Left forelimb (tissue), 1 donor: ENCODE data around the gene WASF2.
"Not testable (repeated sequence)": the region's sequence is repeated elsewhere in the genome, so short reads cannot be mapped to it uniquely, and the experiment has no call there.

ENCODE experiments used
- DNase-seq: peaks from one replicate; pipeline ENCODE4 v3.0.0-alpha.2; 2018; ENCODE audit warnings: low spot score

Gene WASF2

DNA sequence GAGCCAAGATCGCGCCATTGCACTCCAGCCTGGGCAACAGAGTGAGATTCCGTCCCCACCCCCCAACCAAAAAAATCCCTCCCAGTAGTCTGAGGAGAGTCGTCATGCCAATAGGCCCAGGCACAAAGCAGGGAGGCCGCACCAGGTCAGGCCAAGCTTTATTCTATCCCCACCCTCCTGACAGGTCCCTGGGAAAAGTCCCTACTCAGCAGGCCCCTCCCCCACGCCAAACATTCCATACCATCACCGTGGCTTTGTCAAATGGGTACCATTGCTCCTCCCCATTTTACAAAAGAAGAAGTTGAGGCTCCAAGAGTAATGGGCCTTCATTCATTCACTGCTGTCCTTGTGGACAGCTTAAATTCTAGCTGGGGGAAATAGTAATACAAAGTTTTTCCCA lies 92.2 kb downstream of the WASF2 start:
- DNase-seq: no peak

DNA sequence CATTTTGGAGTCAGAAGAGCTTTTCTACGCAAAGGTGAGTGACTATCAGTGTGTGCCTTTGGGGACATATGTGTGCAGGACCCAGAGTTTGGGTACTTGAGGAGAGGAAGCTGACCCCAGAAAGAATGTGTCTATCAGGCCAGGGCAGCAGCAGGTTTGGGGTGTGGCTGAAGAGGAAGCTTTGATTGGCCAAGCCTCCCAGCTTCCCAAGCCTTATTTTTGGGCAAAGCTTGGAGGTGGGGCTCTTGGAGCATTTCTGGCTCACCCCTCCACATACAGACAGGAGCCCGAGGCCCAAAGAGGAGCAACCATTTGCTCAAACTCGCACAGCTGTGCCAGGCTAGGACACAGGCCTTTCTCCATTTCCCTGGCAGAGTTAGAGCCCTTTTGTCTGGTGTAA lies 92.9 kb downstream of the WASF2 start:
- peak; percentile 52 for DNase-seq

DNA sequence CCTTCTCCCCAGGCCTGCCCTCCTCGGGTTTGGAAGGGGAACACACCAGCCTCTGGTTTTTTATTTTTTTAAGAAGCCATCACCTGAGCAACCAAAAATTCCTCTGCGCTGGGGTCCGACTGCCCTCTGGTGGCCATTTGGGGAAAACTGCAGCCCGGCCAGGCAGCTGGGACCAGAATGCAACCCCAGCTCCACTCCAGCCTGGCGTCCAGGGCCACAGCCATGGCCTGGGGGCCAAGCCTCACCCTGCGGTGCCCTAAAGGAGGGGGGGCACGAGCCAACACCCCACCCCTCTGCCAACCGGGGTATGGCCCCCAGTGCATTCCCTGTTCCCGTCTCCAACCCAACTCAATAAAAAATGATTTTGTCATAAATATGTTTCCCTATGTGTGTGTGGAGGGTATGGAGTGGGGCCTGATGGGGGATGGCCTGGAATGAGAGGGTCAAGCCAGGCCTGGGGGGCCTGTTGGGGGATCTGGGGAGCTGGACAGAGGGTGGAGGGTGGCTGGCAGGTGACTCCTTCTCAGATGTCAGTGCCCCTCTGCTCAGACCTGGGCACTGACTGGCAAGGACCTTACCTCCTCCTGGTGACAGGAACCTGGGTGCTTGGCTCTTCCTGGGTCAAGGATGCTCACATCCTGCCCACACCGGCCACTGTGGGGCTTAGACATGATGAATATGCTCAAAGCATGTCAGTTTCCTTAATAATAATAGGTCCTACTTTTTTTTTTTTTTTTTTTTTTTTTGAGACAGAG lies 94.3 kb downstream of the WASF2 start:
- DNase-seq: peak; percentile 84

DNA sequence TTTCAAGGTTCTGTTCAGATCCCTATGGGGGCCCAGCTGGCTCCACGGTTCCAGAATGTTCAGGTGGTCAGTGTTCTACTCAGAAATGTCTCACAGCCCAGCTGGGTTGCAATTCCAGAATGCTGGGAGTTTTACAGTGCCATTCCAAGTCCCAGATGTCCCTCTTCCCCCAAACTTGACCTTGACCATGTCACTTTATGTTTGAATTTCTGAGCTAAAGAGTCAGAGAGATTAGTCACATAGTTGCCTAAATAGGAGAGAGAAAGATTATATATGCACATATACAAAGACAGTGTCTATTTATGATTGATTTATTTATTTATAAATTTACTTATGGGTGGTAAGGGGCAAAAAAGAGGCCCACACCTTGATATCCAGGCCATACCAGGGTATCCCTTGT lies 95.0 kb downstream of the WASF2 start:
- no peak for DNase-seq

DNA sequence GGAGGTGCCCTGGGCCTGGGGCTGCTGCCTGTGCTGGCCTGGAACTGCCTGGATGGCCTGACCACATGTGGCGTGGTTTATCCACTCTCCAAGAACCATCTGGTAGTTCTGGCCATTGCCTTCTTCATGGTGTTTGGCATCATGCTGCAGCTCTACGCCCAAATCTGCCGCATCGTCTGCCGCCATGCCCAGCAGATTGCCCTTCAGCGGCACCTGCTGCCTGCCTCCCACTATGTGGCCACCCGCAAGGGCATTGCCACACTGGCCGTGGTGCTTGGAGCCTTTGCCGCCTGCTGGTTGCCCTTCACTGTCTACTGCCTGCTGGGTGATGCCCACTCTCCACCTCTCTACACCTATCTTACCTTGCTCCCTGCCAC lies 95.7 kb downstream of the WASF2 start:
- no peak for DNase-seq

DNA sequence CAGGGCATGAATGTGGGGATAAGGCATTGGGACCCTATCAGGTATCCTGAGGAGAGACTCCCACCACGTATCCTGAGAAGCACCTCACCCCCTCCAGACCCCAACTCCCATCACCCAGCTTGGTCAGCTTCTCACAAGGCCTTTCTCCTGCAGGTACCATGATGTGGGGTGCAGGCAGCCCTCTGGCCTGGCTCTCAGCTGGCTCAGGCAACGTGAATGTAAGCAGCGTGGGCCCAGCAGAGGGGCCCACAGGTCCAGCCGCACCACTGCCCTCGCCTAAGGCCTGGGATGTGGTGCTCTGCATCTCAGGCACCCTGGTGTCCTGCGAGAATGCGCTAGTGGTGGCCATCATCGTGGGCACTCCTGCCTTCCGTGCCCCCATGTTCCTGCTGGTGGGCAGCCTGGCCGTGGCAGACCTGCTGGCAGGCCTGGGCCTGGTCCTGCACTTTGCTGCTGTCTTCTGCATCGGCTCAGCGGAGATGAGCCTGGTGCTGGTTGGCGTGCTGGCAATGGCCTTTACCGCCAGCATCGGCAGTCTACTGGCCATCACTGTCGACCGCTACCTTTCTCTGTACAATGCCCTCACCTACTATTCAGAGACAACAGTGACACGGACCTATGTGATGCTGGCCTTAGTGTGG lies 96.2 kb downstream of the WASF2 start:
- no peak for DNase-seq

DNA sequence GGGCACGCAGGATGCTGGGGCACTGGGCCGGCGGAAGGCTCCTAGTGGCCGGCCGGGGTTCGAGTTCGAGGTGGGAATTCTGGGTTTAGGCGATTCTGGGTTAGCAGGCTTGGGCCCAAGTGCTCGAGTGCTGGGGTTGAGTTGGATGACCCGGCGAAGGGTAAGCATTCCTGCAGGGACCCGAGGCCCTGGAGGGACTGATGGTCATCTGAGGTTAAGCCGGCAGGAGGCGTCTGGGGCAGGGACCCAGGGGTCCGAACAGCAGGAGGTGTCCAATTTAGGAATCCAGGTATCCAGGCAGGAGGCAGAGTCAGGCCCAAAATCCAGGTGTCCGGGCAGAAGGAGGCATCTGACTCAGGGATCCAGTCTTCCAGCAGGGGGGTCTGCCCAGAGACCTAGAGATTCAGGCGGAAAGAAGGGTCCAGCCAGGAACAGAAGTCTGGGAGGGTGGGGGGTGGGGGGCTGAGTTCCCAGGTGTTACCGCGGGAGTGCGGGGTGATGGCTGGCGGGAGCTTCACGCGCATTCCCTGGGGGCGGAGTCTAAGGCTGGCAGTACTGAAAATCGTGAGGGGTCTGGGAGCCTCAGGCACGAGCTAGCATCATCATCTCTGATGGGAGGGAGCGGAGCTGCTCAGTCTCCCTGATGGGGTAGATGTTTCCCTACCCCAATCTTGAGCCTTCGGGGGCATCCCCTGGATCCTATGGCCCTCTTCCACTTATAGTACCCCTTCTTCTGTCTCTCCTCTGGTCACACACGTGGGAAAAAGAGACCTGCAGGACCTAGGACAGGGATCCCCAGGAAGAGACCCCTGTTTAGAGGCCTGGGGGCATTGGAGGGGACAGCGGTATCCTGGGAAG lies 97.0 kb downstream of the WASF2 start:
- DNase-seq: no peak

DNA sequence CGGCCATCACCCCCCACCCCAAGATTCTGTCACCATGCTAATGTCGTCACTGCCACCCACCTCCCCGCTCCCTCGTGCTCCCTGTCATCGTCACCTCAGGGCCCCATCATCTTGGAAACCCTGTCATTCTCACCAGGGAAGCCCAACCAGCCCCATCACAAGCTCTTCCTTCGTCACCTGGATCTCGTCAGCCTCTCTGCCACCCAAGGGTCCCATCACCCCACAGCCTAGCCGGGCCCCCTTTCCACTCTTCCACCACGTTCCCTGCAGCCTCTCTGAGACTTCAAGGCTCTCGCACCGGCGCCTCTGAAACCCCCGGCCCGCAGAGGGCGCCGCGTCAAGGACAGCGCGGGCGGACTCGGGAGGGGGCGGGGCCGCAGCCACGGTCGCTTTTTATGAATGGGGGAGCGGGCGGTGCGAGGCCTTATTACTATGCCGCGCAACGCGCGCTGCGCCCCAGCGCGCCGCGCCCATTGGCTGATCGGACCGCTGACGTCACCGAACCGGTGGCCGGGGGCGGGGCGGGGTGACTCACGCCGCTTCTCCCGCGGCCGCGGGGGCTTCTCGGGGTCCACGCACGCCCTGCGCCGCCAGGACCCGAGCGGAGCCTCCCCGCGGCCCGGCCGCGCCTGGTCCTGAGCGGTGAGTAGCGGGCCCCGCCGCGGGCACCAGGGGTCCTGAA lies 97.7 kb downstream of the WASF2 start, which contains the start of gene GPR3:
TSS of gene GPR3 (plus strand) at position 527 of the 682 bp plus-strand sequence. CDS start 1,177 bp downstream, outside the sequence.
- peak; percentile 91 for DNase-seq

DNA sequence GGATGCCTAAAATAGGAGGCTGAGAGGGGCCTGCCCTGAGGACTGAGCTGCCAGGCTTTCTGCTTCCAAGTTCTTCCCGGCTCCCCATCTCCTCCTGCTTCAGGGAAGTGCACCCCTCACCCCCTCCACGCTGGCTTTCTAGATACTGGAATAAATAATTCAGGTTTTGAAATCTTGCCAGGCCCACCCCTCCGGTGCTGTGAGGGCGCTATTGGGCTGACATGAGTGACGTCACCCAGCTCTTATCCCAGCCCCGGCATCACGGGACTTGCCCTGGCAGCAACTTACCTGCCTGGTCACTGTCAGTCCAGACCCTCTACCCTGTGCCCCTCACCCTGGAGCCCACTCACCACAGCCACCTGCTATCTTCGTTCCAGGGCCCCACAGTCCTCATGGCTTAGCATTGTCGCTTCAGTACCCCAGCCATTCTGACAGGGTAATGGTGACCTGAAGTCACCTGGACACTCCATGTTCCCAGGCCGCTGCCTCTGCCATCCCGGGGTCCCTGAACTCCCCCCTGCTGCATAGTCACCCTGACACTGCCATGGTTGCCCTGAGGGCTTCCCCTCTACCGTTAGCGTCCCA lies 98.4 kb downstream of the WASF2 start:
- DNase-seq: no peak

DNA sequence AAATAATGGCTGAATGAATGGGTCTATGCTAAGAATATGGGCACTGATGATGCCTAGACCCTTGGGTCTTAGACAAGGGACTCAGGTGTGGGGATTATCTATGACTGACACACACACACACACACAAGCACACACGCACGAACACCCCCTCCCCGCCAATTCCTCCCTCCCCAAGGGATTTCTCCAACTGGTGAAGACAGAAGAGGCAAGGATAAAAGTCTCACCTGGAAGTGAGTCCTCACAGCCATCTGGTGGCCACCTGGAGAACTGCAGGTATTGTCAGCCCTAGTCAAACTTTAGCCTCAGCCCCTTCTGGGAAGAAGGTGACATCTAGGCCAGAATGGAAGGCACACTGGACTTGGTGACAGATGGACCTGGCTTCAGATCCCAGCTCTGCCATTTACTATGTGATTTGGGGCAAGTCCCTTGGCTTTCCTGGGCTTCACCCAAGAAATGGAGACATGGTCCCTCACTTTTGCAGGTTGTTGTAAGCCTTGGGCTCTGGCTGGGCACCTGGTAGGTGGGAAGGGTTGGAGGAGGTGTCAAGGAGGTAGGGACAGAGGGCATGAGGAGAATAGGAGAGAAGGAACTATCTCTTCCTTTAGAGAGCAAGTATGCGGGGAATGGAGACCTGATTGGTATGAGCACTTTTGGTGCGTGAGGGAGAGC lies 101.5 kb downstream of the WASF2 start:
- no peak for DNase-seq

DNA sequence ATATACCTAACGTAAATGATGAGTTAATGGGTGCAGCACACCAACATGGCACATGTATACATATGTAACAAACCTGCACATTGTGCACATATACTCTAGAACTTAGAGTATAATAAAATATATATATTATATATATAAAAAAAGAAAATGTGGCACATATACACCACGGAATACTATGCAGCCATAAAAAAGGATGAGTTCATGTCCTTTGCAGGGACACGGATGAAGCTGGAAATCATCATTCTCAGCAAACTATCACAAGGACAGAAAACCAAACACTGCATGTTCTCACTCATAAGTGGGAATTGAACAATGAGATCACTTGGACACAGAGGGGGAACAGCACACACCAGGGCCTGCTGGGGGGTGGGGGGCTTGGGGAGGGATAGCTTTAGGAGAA lies 105.2 kb downstream of the WASF2 start:
- DNase-seq: not testable (repeated sequence)

DNA sequence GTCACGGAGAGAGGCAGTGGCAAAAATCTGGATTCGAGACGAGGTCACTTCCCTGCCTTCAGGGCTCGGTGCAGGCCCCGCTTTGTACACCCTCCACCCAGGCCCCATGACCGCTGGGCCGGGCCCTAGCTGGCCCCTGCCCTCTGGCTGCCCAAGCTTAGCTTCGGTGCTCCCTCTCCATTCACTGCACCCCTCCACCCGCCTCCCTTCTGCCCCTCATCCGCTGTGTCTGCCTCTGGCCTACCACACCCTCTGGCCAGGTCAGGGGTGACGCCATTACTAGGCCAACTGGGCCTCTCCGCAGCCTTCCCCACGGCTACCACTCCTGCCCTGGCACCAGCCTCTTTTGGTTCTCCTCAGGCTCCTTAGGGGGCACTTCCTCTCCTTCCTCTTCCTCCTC lies 106.3 kb downstream of the WASF2 start:
- DNase-seq: no peak

DNA sequence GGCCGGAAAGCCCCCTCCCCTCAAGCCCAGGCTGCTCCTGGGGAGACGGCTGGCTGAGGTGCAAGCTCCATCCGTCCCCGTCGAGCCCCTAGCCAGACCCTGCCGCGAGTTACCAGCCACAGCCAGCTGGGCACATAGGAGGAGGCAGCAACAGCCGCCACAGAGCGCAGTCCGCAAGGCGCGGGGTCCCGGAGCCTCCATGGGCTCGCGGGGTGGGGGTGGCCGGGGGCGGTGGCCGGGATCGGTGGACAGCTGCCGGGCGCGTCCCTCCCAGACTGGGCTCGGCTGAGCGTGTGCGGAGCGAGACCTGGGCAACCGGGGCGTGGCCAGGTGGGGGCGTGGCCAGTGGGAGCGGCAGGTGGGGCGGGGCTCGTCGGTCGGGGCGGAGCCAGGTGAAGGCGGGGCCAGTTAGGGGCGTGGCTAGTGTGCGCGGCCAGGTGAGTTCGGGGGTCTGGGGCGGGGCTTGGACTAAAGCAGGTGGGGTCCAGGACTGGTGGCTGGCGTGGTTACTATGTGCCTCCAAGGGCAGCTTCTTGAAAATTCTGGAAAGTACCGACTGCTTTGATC lies 106.8 kb downstream of the WASF2 start, which contains the start of gene CD164L2:
TSS of gene CD164L2 (minus strand) at position 295 of the 567 bp plus-strand sequence. CDS start at position 201, 94 bp downstream.
- no peak for DNase-seq

DNA sequence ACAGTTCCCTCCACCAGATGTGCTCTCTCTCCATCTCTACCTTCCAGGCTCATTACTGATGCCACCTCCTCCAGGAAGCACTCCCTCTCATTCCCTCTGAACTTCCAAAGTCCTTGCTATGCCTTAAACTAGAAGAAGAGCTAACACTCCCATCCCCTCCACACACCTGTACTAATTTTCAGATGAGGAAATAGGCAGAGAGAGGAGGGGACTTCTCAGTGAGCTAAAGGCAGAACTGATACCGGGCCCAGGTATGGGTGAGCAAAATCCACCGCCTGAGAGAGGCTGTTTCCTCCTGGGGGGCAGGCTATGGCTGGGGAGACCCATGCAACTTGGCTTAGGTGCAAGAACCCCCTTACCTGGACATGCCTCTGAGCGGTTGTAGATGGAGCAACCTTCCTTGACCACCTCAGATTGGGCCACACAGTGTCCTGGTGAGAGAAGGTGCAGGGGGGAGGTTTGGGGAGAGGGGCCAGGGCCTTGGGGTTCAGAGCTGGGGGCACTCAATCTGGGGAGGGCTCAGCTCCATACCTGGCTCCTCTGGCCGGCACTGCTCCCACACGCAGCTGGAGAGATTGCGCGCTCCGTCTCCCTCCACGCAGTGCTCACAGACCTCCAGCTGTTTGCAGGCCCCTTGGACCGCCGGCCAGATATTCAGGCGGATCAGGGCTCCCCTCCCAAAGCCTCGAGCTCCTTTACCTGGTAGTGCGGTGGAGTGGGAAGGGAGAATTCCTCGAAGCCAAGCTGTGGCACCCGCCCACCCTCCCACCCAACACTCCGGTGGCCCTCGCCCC lies 107.8 kb downstream of the WASF2 start:
- no peak for DNase-seq

DNA sequence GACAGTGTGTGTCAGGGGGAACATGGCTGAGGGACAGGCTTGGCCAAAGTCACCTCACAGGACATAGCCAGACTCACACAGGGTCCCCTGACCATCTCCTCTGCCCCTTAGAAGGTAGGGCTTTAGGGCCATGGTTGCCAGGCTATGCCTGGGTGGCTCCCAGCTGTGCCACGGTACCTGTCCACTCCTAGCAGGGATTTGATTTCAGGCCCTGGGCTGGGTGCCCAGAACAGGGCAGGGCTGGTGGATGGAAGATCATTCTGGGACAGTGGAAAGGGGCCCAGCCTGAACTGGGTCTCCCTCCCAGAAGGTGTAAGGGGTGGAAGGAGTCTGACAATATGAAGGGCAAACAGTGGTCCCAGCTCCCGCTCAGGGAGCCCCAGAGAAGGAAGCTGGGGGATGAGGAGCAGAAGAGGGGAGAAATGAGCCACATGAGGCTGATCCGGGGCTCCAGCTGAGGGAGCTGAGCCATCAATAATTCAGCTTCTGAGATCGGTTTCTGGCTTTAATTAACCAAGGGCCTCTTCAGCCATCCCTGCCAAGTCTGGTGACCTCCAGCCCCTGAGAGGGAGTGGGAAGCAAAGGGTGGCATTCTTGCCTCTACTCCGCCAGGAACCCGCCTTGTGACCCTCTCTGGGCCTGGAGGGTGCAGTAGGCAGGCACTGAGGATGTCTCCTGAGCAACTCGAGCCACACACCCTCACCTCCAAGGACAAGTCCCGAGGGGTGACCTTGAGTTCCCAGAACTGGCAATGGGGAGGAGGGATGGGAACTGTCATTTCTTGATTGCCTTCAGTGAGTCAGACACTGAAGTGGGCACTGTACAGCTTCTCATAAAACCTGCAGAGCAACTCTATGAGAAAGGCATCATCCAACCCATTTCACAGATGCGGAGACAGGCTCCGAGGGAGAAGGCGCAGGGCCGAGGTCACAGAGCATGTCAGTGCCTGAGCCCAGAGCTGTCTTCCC lies 108.9 kb downstream of the WASF2 start:
- DNase-seq: no peak

DNA sequence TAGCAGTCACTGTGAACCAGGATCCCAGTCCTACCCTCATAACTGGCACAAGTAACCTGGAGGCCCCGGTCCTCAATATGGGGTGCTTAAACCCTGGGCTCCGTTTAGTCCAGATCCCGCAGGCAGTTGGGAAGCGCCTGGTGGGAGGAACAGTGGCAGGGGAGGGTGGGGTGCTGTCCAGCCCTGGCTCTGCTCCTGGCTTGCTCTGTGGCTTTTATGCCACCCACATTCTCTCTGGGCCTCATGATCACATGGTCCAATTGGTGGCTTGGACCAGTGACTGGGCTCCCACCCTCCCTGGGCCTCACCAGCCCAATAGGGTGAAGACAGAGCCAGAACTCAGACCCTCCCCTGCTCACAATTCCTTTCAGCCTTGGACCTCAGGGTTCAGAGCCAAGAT lies 109.7 kb downstream of the WASF2 start:
- no peak for DNase-seq

DNA sequence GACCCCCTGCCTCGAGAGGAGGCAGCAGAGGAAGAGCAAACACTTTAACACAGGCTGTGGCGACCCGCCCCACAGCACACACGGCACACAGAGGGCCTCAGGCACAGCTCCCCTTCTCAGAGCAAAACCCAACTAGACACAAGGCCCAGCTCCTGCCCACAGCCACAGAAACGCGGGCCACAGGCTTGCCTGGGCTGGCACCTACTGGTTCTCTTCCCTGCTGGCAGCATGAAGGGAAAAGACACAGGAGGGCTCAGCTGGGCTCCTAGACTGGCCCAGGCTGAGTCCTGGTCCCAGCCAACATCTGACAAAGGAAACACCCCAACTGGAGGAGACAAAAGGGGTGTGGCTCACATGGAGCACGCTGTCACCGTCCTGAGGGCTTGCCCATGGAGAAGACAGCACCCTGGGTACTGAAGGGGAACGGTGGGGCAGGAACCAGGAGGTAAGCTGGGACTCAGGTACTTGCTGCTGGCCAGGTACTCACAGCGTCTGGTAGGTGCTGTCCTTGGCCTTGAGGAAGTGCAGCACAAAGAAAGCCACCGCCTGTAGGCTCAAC lies 110.3 kb downstream of the WASF2 start:
- no peak for DNase-seq

DNA sequence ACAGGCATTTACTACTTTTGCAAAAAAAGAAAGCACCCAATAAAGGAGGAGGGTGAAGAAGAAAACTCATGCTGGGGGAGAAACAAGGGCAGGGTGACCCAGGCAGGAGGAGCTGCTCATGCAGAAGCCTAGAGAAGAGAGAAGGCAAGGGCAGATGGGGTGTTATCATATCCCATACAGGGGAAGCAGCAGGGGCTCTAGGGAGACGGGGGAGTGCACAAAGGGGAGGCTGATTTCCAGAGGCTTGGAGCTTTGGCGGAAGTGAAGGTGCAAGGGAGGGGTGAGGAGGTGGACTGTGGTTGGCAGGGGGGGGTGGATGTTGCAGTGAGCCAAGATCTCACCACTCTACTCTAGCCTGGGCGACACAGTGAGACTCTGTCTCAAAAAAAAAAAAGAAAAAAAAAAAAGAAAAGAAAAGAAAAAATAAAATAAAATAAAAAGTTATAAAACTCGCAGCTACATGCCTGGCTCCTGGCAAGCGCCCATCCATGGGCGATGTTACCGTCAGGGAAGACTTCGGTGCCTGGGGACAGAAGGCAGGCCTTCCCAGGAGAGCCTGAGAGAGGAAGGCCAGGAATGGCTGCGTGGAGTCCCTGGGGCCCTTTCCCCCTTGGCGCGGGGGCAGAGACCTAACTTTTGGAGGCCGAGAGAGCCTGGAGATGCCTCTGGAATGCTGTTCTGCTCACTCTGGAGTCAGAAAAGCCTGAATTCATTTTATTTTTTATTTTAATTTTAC lies 112.0 kb downstream of the WASF2 start:
- no peak for DNase-seq
